IMR-90 (cell line): ENCODE measurements around the gene GRK5. TPM values are rescaled to one million over a fixed set of nuclear protein-coding genes. Genes with fewer than 3 reads are reported as not detected.

Experiments used
- ATAC-seq: fragments of 200-7000 bp; cut with Tn5 transposase; 2 replicates; pipeline ENCODE4 v1.9.1; 2020; ENCODE audit warnings: low read depth, mild to moderate bottlenecking, moderate library complexity
- BruUV-seq: library from RNA; stranded (reverse); fragments of 400-500 nt; replicated peaks from 2 replicates; lab custom pipeline; 2021; lab: Mats Ljungman, UMichigan
- CTCF ChIA-PET: fragments of 300-600 bp; formaldehyde crosslinking; extraction: SDS; loops from one replicate; lab custom pipeline; 2021; ENCODE audit warnings: antibody characterized with exemption; lab: Yijun Ruan, JAX
- POLR2A ChIA-PET: fragments of 300-600 bp; sonication (Branson Sonifier 250); formaldehyde crosslinking; loops from one replicate; lab custom pipeline; 2022; ENCODE audit warnings: antibody characterized with exemption; ENCODE audit not compliant: unreplicated experiment; lab: Charles Lee
- DNase-seq: peaks from one replicate; pipeline ENCODE4 v3.0.0; 2013
- H2AFZ ChIP-seq: replicated peaks from 2 replicates; pipeline ENCODE3; 2013; ENCODE audit warnings: low read length, mild to moderate bottlenecking; ENCODE audit not compliant: poor library complexity
- H2AK5ac ChIP-seq: 2 replicates; pipeline ENCODE4 v1.6.1; 2013; ENCODE audit warnings: low read depth, low read length, inconsistent platforms
- H2AK9ac ChIP-seq: replicated peaks from 2 replicates; pipeline ENCODE3; 2013; ENCODE audit warnings: mild to moderate bottlenecking, low read depth, low read length, moderate library complexity; ENCODE audit not compliant: poor library complexity
- H2BK120ac ChIP-seq: 2 replicates; pipeline ENCODE4 v1.6.1; 2013; ENCODE audit warnings: low read depth, low read length, inconsistent platforms
- H2BK15ac ChIP-seq: 3 replicates; pipeline ENCODE4 v1.6.1; 2013; ENCODE audit warnings: low read depth, low read length, inconsistent platforms
- H2BK20ac ChIP-seq: 2 replicates; pipeline ENCODE4 v1.6.1; 2013; ENCODE audit warnings: low read depth, mild to moderate bottlenecking, inconsistent platforms, low read length, moderate library complexity
- H2BK5ac ChIP-seq: 2 replicates; pipeline ENCODE4 v1.6.1; 2013; ENCODE audit warnings: mild to moderate bottlenecking, low read depth, low read length, inconsistent platforms; ENCODE audit not compliant: poor library complexity, severe bottlenecking
- H3K14ac ChIP-seq: replicated peaks from 2 replicates; pipeline ENCODE4 v1.6.1; 2013; ENCODE audit warnings: low read depth, low read length, inconsistent platforms
- H3K18ac ChIP-seq: 2 replicates; pipeline ENCODE4 v1.6.1; 2013; ENCODE audit warnings: low read depth, low read length, control low read depth
- H3K23ac ChIP-seq: 2 replicates; pipeline ENCODE4 v1.6.1; 2013; ENCODE audit warnings: low read depth, low read length, inconsistent platforms
- H3K27ac ChIP-seq: 2 replicates; pipeline ENCODE4 v1.5.1; 2013; ENCODE audit warnings: mild to moderate bottlenecking, control low read depth, low read length; ENCODE audit not compliant: insufficient read depth
- H3K27me3 ChIP-seq: 2 replicates; pipeline ENCODE4 v1.6.1; 2013; ENCODE audit warnings: low read length; ENCODE audit not compliant: control insufficient read depth, insufficient read depth
- H3K36me3 ChIP-seq: 2 replicates; pipeline ENCODE4 v1.6.1; 2013; ENCODE audit warnings: low read length, mixed read lengths; ENCODE audit not compliant: control insufficient read depth, insufficient read depth
- H3K4ac ChIP-seq: 2 replicates; pipeline ENCODE4 v1.6.1; 2013; ENCODE audit warnings: low read depth, low read length, inconsistent platforms
- H3K4me1 ChIP-seq: 2 replicates; pipeline ENCODE4 v1.6.1; 2013; ENCODE audit warnings: low read length, mixed read lengths; ENCODE audit not compliant: control insufficient read depth, insufficient read depth
- H3K4me2 ChIP-seq: 2 replicates; pipeline ENCODE4 v1.6.1; 2013; ENCODE audit warnings: low read depth, mild to moderate bottlenecking, control low read depth, low read length, moderate library complexity
- H3K4me3 ChIP-seq: 2 replicates; pipeline ENCODE4 v1.5.1; 2013; ENCODE audit warnings: low read depth, mild to moderate bottlenecking, control low read depth, low read length, moderate library complexity; ENCODE audit not compliant: insufficient read depth
- H3K56ac ChIP-seq: 2 replicates; pipeline ENCODE4 v1.6.1; 2013; ENCODE audit warnings: low read length, inconsistent platforms; ENCODE audit not compliant: insufficient read depth; ENCODE audit errors: extremely low read depth
- H3K79me1 ChIP-seq, 2 experiments: 2 replicates each; pipeline ENCODE4 v1.6.1; 2013; ENCODE audit warnings: low read length in 2 of 2, inconsistent platforms in 1 of 2, low read depth in 1 of 2
- H3K9ac ChIP-seq: 2 replicates; pipeline ENCODE4 v1.6.1; 2013; ENCODE audit warnings: low read depth, low read length, control low read depth
- H3K9me1 ChIP-seq: 2 replicates; pipeline ENCODE4 v1.6.1; 2013; ENCODE audit warnings: low read length, inconsistent platforms; ENCODE audit not compliant: insufficient read depth
- H3K9me3 ChIP-seq: 2 replicates; pipeline ENCODE4 v1.6.1; 2013; ENCODE audit warnings: low read length; ENCODE audit not compliant: control insufficient read depth, insufficient read depth
- H4K20me1 ChIP-seq: 2 replicates; pipeline ENCODE4 v1.6.1; 2013; ENCODE audit warnings: low read length, inconsistent platforms; ENCODE audit not compliant: insufficient read depth
- H4K5ac ChIP-seq: 2 replicates; pipeline ENCODE4 v1.6.1; 2013; ENCODE audit warnings: mild to moderate bottlenecking, low read depth, low read length, control low read depth
- H4K8ac ChIP-seq, 2 experiments: 2 replicates each; pipeline ENCODE4 v1.6.1; 2013; ENCODE audit warnings: low read depth in 2 of 2, low read length in 2 of 2, control low read depth in 1 of 2, inconsistent platforms in 1 of 2
- H4K91ac ChIP-seq: 2 replicates; pipeline ENCODE4 v1.6.1; 2013; ENCODE audit warnings: low read depth, low read length, inconsistent platforms; ENCODE audit not compliant: insufficient read depth
- BHLHE40 ChIP-seq: fragments of 150-350 bp; IDR thresholded peaks from 2 replicates; pipeline ENCODE4 v1.6.1; 2016; ENCODE audit warnings: mild to moderate bottlenecking, low read depth, low read length
- CEBPB ChIP-seq: IDR thresholded peaks from 2 replicates; pipeline ENCODE4 v1.6.1; 2012; ENCODE audit warnings: low read depth, low read length, improper control_type of control experiment
- CHD1 ChIP-seq: IDR thresholded peaks from 2 replicates; pipeline ENCODE4 v1.6.1; 2012; ENCODE audit warnings: low read depth, low read length, improper control_type of control experiment
- CTCF ChIP-seq: conservative IDR thresholded peaks from 2 replicates; pipeline ENCODE4 v1.5.1; 2012; ENCODE audit warnings: mild to moderate bottlenecking, low read depth, low read length, improper control_type of control experiment
- ELK1 ChIP-seq: fragments of 150-350 bp; IDR thresholded peaks from 2 replicates; pipeline ENCODE4 v1.6.1; 2016; ENCODE audit warnings: low read depth, mild to moderate bottlenecking, low read length, moderate library complexity, borderline replicate concordance
- FOS ChIP-seq: fragments of 150-350 bp; IDR thresholded peaks from 2 replicates; pipeline ENCODE4 v1.6.1; 2016; ENCODE audit warnings: low read depth, low read length
- MAFK ChIP-seq: IDR thresholded peaks from 2 replicates; pipeline ENCODE4 v1.6.1; 2012; ENCODE audit warnings: low read depth, low read length, improper control_type of control experiment
- MAZ ChIP-seq: IDR thresholded peaks from 2 replicates; pipeline ENCODE4 v1.6.1; 2012; ENCODE audit warnings: low read depth, mild to moderate bottlenecking, low read length, improper control_type of control experiment, moderate library complexity, borderline replicate concordance
- MXI1 ChIP-seq: IDR thresholded peaks from 2 replicates; pipeline ENCODE4 v1.6.1; 2012; ENCODE audit warnings: low read depth, mild to moderate bottlenecking, low read length, moderate library complexity, borderline replicate concordance
- NFE2L2 ChIP-seq: fragments of 150-350 bp; IDR thresholded peaks from 2 replicates; pipeline ENCODE4 v1.6.1; 2016; ENCODE audit warnings: low read depth, mild to moderate bottlenecking, low read length
- POLR2A ChIP-seq: IDR thresholded peaks from 2 replicates; pipeline ENCODE4 v1.6.1; 2012; ENCODE audit warnings: mild to moderate bottlenecking, low read depth, low read length
- RAD21 ChIP-seq: IDR thresholded peaks from 2 replicates; pipeline ENCODE4 v1.6.1; 2012; ENCODE audit warnings: low read length, improper control_type of control experiment
- RCOR1 ChIP-seq: IDR thresholded peaks from 2 replicates; pipeline ENCODE4 v1.6.1; 2012; ENCODE audit warnings: mild to moderate bottlenecking, low read length, improper control_type of control experiment; ENCODE audit not compliant: insufficient replicate concordance
- RFX5 ChIP-seq: IDR thresholded peaks from 2 replicates; pipeline ENCODE4 v1.8.0; 2012; ENCODE audit warnings: low read depth, mild to moderate bottlenecking, low read length, moderate library complexity
- SMC3 ChIP-seq: fragments of 150-350 bp; IDR thresholded peaks from 2 replicates; pipeline ENCODE4 v1.6.1; 2016; ENCODE audit warnings: low read depth, mild to moderate bottlenecking, antibody characterized with exemption, low read length, moderate library complexity
- USF2 ChIP-seq: fragments of 150-350 bp; IDR thresholded peaks from 2 replicates; pipeline ENCODE4 v1.6.1; 2017; ENCODE audit warnings: mild to moderate bottlenecking, antibody characterized with exemption, low read length, low read depth
- WGBS, 2 experiments: methylation state at CpG; one replicate each; pipeline versions ENCODE4 v1.1.5 to v1.1.7; 2013; ENCODE audit warnings: missing lambda C conversion rate in 2 of 2; ENCODE audit not compliant: insufficient read length in 1 of 2; ENCODE audit errors: extremely low coverage in 2 of 2; 5-methylcytosine and 5-hydroxymethylcytosine counted together
- dilution Hi-C: fragments of 300-500 bp; cut with HindIII; formaldehyde crosslinking; loops from one replicate; pipeline ENCODE4 v1.14.3; 2018; ENCODE audit warnings: low sequenced_read_pairs; ENCODE audit not compliant: unreplicated experiment
- in situ Hi-C: fragments of 300-500 bp; cut with MboI; formaldehyde crosslinking; loops from 3 replicates; pipeline ENCODE4 v1.14.3; 2019; ENCODE audit warnings: low sequenced_read_pairs, inconsistent platforms, mixed read lengths
- intact Hi-C: fragments of 100-400 bp; cut with micrococcal nuclease; formaldehyde crosslinking; loops from 2 replicates; pipeline ENCODE4 v1.10.0; 2022
- polyA plus RNA-seq, 3 experiments: library from polyadenylated mRNA; depleted of rRNA; stranded (reverse); fragments of >200 nt; gene quantifications; 2 replicates each; pipeline ENCODE4 v1.2.3, GENCODE V29; 2012; ENCODE audit warnings: low replicate concordance in 1 of 3
- total RNA-seq: library from RNA; depleted of rRNA; stranded (reverse); fragments of >200 nt; gene quantifications from 2 replicates; pipeline ENCODE4 v1.2.3, GENCODE V29; 2012

Gene GRK5
- total and polyA plus RNA-seq, 2 of the 4 experiments (the other 2 are of a cell fraction): 12.9 to 16.3 TPM

GRCh38 chr10:119274519-119275045, 67.2 kb downstream of the GRK5 start:
- no peak for ATAC-seq
- dilution Hi-C loops (no loop called here), in situ Hi-C loops (no loop called here), intact Hi-C loops (loop anchor here (5.0 kb wide), 1 partner anchor 138 kb away; no protein-coding TSS in a partner anchor)
- Histone ChIP-seq H3K79me1 (peaks cover 46 to 92% of the 10 kb centered on the region in 2 experiments), H3K27me3 (no peaks in the 10 kb centered on the region), H3K9me3 (no peaks in the 10 kb centered on the region), H3K4me3 (no peak overlapping the region), H2BK5ac (no peak overlapping the region), H3K9ac (no peak overlapping the region), H3K4ac (peak overlapping the region; percentile 44), H3K18ac (no peak overlapping the region; the same call in 1 of the 2 replicates), H4K91ac (peak overlapping the region; percentile 10; the same call in 1 of the 2 replicates), H2BK120ac (no peak overlapping the region), H2BK20ac (no peak overlapping the region), H2AK9ac (no peak overlapping the region), H2AK5ac (peak overlapping the region; percentile 54; the same call in 1 of the 2 replicates), H3K4me1 (peaks cover 36% of the 10 kb centered on the region), H2BK15ac (peak overlapping the region; percentile 29; the same call in 1 of the 3 replicates), H3K56ac (no peak overlapping the region), H3K14ac (no peak overlapping the region), H3K36me3 (peaks cover 3% of the 10 kb centered on the region), H2AFZ (no peak overlapping the region), H3K9me1 (peaks cover 19% of the 10 kb centered on the region), H4K8ac (peak overlapping the region in 1 of 2 experiments; percentile 37; a peak in 2 of 4 replicates), H4K20me1 (peaks cover 88% of the 10 kb centered on the region), H3K27ac (no peak overlapping the region), H3K4me2 (no peak overlapping the region), H3K23ac (peak overlapping the region; percentile 21; the same call in 1 of the 2 replicates), H4K5ac (no peak overlapping the region)
- no TSS peak for BruUV-seq
- TF ChIP-seq FOS (no peak), CTCF (no peak), SMC3 (no peak), BHLHE40 (no peak), POLR2A (no peak), RFX5 (no peak), RCOR1 (no peak), USF2 (no peak), CEBPB (no peak), ELK1 (no peak), MXI1 (no peak), CHD1 (no peak), RAD21 (no peak), MAZ (no peak), MAFK (no peak), NFE2L2 (no peak)
- DNase-seq: no peak
- CTCF ChIA-PET: no interaction called here
- POLR2A ChIA-PET: no interaction called here
- WGBS, 2 experiments: no CpG with 5 or more reads among the region's 4 CpGs
